Fibroblast of gingiva (primary cell): ENCODE data around the gene KRTAP10-9.
"Not testable (repeated sequence)": the region's sequence is repeated elsewhere in the genome, so short reads cannot be mapped to it uniquely, and the experiment has no call there.

Experiments
- DNase-seq: peaks from one replicate; pipeline ENCODE4 v3.0.0-alpha.2; 2011; ENCODE audit warnings: low read depth

KRTAP10-9 gene

DNA sequence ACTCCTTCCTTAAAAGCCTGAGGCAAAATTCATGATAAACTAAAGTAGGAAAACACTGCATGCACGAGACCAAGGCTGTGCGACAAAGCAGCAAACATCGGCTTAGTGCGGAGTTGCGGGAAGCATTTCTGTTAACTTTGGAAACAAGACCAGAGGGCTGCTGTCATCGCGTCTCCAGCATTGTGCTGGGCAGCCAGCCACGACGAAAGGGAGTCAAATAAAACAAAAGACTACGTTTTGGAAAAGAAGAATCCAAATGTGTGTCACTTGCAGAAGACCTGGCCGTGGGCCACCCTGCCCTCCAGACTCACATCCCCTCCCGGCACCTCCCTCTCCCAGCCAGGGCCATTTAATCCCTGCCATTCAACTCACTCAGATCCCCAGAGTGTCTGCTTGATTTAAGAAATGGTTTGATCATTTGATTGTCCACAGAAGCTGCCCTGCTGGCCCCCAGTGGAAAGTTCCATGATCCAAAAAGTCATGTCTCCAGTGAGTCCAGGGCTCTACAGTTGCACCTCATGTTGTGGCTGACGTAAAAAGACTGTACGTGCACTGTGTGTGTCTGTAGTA, 16.9 kb downstream of the KRTAP10-9 start:
- DNase-seq: no peak

DNA sequence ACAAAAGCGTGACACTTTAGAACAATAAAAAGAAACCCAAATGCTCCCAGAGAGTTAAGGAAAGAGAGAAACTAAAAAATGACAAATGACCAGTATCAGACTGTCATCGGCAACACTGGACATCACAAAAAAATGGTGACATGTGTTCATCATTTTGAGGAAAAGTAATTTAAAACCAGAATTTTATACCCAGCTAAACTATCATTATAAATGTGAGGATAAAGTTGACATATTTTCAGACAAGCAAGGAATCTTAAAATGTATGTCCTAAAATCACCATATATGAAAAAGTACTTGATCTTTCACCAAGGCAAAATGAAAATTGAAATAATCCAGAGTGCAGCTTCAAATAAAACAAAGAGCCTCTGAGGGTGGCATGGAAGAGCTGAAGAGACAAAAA, 18.0 kb downstream of the KRTAP10-9 start:
- no peak for DNase-seq

DNA sequence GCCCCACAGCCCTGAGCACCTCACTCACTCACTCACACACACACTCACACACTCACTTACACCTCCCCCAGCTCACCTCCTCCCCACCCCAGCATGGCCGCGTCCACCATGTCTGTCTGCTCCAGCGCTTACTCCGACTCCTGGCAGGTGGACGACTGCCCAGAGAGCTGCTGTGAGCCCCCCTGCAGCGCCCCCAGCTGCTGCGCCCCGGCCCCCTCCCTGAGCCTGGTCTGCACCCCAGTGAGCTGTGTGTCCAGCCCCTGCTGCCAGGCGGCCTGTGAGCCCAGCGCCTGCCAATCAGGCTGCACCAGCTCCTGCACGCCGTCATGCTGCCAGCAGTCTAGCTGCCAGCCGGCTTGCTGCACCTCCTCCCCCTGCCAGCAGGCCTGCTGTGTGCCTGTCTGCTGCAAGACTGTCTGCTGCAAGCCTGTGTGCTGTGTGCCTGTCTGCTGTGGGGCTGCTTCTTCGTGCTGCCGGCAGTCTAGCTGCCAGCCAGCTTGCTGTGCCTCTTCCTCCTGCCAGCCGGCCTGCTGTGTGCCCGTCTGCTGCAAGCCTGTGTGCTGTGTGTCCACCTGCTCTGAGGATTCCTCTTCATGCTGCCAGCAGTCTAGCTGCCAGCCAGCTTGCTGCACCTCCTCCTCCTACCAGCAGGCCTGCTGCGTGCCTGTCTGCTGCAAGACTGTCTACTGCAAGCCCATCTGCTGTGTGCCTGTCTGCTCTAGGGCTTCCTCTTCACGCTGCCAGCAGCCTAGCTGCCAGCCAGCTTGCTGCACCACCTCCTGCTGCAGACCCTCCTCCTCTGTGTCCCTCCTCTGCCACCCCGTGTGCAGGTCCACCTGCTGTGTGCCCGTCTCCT, 19.7 kb downstream of the KRTAP10-9 start, which contains the start of gene KRTAP10-11:
Gene KRTAP10-11, plus strand, starts transcription at position 49 of the 856 bp plus-strand sequence. Its CDS starts 45 bp downstream, at position 94.
- not testable (repeated sequence) for DNase-seq

DNA sequence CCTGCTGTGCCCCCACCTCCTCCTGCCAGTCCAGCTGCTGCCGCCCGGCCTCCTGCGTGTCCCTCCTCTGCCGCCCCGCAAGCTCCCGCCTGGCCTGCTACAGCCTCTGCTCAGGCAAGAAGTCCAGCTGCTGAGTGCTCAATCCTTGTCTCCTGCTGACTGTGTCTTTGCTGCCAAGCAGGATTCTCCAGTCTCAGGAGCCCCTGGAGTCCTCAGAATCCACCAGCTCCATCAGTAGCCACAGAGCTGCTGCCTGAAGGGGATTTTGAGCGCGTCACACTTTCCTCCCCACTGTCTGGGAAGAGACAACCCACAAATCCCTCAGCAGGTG, 20.3 kb downstream of the KRTAP10-9 start:
- DNase-seq: no peak

DNA sequence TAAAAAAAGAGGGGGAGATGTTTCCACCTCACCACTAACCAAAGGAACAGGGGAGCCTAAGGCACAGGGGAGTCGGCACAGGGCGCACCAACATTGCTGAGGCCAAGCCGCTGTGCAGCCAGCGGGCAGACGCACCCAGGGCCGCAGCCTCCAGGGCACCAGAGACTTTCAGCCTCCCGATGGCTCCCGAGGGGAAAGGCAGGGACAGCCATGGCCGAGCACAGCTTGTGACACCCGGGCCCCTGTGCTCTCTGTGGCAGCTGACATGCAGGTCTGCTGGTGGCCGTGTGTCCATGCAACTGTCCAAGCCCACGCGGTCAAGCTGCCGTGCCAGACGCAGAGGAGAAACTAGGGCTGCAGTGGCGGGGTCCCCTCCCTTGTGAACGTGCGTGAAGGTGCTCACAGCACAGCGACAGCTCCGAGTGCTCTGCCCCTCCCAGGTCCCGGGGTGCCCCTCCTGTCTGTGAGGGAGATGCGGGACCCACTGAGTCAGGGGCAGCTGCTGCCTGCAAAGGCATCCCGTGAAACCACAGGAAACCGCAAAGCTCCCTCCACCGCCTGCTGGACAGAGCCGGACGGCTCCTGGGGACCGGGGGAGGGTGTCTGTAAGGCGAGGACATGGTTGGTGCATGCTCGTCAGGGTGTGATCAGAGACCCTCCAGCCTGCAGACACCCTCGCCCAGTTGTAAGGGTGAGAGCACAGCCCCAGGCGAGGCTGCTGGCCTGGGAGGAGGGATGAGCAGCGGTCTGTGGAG, 21.8 kb downstream of the KRTAP10-9 start:
- no peak for DNase-seq

DNA sequence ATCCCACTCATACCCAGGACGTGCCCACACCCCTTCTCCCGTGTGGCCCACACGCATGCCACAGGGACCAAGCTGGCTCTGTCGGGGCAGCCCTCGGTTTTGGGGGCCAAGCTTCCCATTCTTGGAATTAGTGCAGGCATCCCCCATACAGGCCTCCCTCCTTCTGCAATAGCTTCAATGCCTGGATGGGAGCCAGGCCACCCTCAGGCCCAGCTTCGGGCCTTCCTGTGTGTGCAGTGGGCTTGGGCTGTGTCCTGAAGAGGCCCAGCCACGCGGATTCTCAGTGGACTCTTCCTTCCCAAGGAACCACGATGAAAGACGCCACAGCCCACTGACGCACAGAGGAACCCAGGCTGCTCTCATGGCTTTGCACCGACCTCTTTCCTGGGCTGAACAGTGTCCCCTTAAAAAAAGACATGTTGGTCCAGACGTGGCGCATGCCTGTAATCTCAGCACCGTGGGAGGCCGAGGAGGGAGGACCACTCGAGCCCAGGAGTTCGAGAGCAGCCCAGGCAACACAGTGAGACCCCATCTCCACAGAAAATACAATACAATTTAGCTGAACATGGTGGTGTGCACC, 22.7 kb downstream of the KRTAP10-9 start:
- DNase-seq: no peak

DNA sequence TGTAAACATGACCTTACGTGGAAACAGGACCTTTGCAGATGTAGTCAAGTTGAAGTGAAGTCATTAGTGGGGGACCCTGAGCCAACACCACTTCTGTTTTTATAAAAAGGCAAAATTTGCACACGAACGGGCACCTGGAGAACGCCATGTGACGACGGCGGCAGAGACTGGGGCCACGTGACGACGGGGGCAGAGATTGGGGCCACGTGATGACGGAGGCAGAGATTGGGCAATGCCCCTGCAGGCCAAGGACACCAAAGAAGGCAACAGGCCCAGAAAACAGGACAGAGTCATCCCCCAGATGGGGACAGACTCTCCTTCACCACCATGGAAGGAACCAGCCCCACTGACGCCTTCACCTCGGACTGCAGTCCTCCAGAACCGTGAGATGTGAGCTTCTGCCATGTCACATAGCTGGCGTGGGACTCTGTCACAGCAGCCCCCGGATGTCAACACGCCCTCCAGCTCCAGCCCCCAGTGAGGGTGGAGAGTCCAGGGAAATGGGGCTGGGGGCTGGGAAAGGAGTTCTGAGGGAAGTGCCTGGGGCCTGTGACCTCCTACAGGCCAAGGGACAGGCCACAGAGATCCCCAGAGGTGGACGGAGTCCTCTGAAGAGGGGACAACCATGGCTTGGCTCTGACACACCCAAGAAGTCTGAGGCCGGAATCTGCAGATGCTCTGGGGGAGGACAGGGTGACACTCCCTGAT, 23.5 kb downstream of the KRTAP10-9 start:
- DNase-seq: no peak

DNA sequence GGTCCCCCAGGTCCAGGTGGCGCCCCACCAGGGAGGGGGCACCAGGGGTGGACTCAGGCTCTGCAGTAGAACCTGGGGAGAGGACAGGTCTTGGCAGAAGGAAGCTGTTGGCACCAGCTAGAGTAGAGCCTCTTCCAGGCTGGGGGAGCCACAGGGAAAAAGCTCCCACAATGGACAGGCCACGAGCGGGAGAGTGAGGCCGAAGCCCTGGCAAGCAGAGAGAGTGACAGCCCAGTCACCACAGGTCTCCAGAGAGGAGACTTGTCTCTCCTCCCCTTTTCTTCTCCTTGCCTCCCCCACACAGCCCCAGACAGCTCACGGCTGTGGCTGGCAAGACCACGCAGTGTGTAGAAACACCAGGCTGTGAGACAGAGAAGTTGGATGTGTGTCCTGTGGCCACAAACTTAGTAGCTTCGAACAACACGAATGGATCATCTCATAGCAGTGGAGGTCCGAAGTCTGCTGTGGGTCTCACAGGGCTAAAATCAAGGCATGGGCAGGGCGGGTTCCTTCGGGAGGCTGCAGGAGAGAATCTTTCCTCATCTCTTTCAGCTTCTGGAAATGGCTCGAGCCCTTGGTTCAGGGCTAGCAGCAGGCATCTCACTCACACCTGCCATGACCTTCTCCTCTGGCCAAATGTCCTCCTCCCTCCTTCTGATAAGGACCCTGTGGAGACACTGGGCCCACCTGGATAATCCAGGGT, 24.2 kb downstream of the KRTAP10-9 start:
- no peak for DNase-seq

DNA sequence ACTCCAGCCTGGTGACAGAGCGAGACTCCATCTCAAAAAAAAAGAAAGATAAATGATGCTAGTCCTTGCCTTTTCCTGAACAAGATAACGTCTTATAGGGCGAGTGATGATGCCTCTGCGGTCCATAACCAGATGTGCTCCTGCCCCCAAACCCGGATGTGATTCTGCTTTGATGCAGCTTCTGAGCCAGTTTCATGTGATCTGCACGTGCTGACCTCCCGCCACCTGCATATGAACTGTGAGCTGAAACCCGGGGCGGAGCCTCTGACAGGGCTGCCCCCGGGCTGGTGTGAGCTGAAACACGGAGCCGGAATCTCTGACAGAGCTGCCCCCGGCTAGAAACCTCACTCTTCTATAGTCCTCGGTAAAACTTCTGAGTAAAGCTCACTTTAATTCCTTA, 26.2 kb downstream of the KRTAP10-9 start:
- DNase-seq: no peak

DNA sequence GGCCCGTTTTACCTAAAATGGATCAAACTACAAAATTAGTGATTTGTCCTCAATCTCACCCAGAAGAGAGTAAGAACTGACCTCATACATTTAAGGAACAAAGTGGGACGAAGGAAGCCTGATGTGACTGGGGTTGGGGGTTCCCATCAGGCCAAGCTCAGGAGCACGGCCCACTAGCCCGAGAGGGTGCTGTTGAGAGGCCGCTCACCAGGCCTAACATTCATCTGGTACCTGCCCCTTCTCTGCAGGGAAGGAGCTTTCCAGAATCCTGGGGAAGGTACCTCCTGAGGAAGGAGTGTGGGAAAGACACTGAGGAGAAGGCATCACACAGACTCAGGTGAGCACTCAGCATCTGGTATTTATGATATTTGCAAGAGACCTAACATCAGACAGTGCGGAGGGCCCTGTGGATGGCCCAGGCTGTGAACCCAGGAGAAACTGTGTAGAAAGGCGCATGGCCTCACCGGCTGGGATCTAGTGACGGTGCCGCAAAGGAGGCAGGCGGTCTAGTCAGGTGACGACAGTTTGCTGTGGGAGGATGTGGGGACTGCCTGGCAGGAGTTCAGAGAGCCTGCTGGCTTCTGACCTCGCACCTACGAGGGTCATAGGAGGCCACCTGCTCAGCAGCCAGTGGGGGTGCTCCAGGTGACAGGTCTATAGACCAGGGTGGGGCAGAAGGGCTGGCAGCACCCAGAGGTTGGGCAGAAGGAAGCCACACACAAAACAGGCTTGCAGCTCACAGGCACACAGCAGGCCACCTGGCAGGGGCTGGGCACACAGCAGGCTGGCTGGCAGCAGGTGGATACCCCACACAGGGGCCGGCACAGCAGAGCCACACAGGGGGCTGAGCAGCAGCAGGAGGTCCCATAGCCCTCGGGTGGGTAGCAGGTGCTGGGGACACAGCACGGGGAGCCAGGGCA, 27.0 kb downstream of the KRTAP10-9 start:
- no peak for DNase-seq

DNA sequence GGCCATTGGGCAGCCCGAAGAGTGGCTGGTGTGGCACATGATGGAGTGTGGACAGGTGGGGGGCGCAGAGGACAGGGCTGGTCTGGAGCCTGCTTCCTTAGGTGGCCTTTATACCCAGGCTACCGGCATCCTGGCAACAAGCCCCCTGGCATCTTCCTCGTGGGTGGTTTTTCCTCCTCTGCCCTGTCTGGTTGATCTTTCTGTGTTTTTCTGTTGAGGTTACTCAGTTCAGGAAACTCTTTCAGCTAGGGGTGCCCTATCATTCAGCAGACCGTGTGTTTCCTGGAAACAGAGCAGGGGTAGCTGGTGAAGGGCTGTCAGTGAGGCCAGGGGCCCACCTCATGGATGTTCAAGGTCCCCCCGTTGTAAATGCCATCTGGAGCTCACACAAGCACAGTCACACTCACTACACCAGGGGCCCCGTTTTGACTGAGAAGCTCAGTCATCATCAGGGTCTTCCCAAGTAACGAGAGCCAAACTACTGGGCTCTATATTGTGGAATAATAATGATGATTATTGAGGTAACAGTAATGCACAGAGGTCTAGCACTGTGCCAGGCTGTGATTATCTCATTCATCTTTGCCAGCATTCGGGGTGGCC, 27.8 kb downstream of the KRTAP10-9 start, which contains the start of gene KRTAP12-4:
Gene KRTAP12-4, minus strand, starts transcription at position 84 of the 600 bp plus-strand sequence. Its CDS starts 45 bp downstream, at position 39.
- DNase-seq: no peak

DNA sequence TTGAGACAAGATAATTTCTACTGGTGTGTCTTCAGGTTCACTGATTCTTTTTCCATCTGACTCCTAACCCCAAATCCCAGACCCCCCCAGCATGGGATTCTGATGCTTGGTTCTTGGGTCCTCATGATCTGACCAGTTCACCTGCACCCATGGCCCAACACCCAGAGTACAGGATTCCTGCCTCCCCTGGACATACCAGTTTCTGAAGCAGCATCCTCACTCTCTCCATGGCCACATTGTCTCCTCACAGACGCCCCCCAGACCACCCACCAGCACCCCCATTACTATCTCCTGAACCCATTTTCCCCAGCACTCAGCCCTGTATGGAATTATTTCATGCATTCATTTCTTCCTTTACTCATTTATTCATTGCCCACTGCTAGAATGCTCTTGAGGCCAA, 30.0 kb downstream of the KRTAP10-9 start:
- no peak for DNase-seq

DNA sequence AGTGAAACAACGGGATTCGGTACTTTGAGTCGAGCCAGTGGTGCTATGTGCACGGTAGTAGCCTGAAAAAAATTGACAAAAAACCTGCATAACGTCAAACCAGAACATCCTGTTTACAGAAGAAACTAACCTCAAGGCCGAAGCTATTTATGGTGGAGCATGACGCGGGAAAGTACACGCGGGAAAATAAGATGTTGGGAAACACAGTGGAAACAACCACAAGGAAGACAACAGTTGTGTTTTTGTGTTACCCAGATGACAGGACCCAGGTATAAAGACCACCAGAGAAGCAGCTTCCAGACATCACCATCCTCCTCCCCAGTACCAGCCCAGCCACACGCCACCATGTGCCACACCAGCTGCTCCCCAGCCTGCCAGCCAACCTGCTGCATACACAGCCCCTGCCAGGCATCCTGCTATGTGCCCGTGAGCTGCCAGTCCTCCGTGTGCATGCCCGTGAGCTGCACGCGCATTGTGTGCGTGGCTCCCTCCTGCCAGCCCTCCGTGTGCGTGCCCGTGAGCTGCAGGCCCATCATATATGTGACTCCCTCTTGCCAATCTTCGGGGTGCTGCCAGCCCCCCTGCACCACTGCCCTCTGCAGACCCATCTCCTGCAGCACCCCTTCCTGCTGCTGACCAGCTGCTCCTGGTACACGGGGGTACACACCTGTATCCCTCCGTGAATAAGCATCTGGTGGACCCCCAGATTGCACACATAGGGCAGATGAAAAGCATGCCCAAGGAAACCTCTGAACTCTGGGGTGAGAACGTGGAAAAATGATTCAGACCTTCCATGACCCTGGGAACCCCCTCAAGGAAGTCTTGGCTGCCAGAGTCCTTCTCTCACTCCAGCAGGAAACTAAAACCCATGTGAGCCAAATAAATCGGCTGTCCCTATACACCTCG, 31.0 kb downstream of the KRTAP10-9 start, which contains the start of gene KRTAP12-3:
Gene KRTAP12-3, plus strand, starts transcription at position 298 of the 906 bp plus-strand sequence. Its CDS starts 48 bp downstream, at position 346.
- DNase-seq: no peak

DNA sequence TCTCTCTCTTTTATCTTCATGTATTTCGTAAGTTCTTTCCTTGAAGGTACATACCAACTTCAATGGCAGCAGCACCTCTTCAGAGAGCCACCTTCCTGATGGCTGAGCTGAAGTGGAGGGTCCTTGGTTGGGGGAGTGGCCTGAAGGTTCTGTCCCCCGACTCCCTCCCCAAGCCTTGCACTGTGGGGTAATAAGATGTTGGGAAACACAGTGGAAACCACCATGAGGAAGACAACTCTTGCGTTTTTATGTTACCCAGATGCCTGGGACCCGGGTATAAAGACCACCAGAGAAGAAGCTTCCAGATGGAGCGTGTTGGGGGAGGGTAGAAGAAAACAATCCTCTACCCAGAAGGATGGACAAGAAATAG, 31.6 kb downstream of the KRTAP10-9 start:
- DNase-seq: no peak

DNA sequence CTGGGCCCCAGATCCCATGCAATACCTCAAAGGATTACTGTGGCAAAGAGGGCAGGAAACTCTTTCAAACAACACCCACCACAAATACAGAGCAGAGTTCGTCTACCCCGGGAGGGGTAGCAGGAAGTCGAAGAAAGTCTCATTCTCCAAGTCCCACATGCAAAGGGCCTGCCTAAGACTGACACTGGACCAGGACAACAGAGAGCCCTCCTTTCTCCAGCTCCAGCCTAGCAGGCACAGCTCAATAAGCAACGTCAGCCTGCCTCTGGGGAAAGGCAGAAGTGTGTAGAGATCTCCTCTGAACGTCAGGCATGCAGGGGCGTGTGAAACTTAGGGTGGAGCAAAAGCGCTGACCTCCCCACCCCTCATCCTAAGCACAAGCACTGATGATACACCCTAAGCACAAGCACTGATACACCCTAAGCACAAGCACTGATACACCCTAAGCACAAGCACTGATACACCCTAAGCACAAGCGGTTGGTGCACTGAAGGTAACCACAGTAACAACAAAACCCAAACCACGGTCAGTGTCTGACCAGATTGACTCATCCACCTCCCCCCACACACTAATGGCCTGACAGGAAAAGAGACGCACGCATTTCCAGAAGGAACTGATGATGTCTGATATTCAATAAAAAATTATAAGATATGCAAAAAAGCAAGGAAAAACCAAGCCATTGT, 32.2 kb downstream of the KRTAP10-9 start:
- no peak for DNase-seq

DNA sequence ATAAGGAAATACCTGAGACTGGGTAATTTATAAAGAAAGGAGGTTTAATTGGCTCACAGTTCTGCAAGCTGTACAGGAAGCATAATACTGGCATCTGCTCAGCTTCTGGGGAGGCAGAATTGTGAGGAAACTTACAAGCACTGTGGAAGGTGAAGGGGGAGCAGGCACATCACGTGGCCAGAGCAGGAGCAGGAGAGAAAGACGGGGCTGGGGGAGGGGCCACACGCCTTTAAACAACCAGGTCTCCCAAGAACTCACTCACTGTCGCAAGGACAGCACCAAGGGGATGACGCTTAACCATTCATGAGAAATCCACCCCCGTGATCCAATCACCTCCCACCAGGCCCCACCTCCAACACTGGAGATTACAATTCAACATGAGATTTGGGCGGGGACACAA, 34.7 kb downstream of the KRTAP10-9 start:
- DNase-seq: not testable (repeated sequence)

DNA sequence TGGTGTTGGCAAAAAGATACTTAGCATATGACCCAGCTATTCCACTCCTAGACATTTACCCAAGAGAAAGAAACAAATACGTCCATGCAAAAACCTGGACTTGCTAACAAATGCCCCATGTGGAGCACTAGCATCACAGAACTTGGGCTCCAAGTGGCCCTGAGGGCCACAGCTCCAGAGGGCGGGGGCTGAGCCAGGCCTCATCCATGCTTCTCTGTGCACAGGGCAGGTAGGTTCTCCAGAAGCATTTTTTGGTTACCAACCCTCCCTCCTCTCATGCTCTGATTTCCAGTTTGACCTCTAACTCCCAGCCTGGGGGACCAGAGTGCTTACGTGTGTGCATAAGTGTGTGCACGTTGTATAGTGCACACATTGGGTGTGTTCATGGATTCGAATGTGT, 37.8 kb downstream of the KRTAP10-9 start:
- DNase-seq: no peak
